Measurements from ENCODE around the gene ATG9B.

ATG9B gene

DNA sequence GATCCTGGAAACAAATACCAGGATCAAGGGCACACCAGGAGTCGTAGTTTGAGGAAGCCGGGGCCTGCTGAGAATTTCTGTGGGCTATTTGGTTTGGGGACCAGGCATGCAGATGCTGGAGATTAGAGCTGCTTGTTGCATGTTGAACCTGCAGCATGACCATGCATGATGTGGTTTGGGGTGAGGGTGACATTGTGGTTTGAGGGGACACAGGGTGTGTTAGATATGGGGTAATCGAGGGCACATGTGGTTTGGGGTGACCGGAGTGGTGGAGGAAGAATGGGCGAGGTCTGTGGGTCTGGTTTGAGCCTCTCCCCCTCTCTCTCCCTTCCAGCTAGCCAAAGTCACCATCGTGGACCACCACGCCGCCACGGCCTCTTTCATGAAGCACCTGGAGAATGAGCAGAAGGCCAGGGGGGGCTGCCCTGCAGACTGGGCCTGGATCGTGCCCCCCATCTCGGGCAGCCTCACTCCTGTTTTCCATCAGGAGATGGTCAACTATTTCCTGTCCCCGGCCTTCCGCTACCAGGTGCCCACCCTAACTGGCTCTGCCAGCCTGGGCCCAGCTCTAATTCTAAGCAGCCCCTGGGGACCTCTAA, 23.3 kb downstream of the ATG9B start:
- no peak for DNase-seq
- Histone ChIP-seq H3K9me3 (ENCODE audit: severe bottlenecking) (no peaks in the 10 kb centered on the region), H3K27me3 (ENCODE audit: insufficient read depth, low read depth, severe bottlenecking) (no peaks in the 10 kb centered on the region), H3K4me3 (ENCODE audit: low read depth, low read length) (no peak overlapping the region), H3K36me3 (no peaks in the 10 kb centered on the region), H3K27ac (no peak overlapping the region)
- TF ChIP-seq, protein P1, sequence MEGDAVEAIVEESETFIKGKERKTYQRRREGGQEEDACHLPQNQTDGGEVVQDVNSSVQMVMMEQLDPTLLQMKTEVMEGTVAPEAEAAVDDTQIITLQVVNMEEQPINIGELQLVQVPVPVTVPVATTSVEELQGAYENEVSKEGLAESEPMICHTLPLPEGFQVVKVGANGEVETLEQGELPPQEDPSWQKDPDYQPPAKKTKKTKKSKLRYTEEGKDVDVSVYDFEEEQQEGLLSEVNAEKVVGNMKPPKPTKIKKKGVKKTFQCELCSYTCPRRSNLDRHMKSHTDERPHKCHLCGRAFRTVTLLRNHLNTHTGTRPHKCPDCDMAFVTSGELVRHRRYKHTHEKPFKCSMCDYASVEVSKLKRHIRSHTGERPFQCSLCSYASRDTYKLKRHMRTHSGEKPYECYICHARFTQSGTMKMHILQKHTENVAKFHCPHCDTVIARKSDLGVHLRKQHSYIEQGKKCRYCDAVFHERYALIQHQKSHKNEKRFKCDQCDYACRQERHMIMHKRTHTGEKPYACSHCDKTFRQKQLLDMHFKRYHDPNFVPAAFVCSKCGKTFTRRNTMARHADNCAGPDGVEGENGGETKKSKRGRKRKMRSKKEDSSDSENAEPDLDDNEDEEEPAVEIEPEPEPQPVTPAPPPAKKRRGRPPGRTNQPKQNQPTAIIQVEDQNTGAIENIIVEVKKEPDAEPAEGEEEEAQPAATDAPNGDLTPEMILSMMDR (IDR thresholded peaks at IDR 0.05; ENCODE audit: low read depth, low read length) = no peak

DNA sequence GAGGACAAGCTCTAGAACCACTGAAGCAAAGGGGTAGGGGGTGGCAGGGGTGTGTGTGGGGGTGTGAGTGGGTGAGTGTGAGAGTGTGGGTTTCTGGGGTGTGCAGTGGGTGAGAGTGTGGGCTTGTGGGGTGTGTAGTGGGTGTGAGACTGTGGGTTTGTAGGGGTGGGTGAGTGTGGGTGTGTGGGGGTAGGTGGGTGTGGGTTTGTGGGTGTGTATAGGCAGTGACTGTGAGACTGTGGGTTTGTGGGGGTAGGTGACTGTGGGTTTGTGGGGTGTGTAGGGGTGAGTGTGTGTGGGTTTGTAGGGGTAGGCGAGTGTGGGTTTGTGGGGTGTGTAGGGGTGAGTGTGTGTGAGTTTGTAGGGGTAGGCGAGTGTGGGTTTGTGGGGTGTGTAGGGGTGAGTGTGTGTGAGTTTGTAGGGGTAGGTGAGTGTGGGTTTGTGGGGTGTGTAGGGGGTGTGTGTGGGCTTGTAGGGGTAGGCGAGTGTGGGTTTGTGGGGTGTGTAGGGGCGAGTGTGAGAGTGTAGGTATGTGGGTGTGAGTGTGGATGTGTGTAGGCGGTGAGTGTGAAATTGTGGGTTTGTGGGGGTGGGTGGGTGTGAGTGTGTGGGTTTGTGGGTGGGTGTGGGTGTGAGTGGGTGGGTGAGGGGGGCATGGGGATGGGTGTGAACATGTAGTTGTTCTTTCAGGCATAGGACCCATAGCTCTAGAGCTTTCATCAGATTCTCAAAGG, 24.6 kb downstream of the ATG9B start:
- Histone ChIP-seq H3K27me3 (ENCODE audit: insufficient read depth, low read depth, severe bottlenecking) (no peaks in the 10 kb centered on the region), H3K27ac (no peak overlapping the region), H3K9me3 (ENCODE audit: severe bottlenecking) (no peaks in the 10 kb centered on the region), H3K36me3 (no peaks in the 10 kb centered on the region), H3K4me3 (ENCODE audit: low read depth, low read length) (no peak overlapping the region)
- DNase-seq = no peak
- TF ChIP-seq, protein P1 (IDR thresholded peaks at IDR 0.05; ENCODE audit: low read depth, low read length) = no peak

DNA sequence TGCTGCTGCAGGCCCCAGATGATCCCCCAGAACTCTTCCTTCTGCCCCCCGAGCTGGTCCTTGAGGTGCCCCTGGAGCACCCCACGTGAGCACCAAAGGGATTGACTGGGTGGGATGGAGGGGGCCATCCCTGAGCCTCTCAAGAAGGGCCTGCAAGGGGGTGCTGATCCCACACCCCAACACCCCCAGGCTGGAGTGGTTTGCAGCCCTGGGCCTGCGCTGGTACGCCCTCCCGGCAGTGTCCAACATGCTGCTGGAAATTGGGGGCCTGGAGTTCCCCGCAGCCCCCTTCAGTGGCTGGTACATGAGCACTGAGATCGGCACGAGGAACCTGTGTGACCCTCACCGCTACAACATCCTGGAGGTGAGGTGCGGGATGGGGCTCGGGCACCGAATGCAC, 25.3 kb downstream of the ATG9B start:
- Histone ChIP-seq H3K27me3 (ENCODE audit: insufficient read depth, low read depth, severe bottlenecking) (no peaks in the 10 kb centered on the region), H3K4me3 (ENCODE audit: low read depth, low read length) (no peak overlapping the region), H3K9me3 (ENCODE audit: severe bottlenecking) (no peaks in the 10 kb centered on the region), H3K36me3 (no peaks in the 10 kb centered on the region), H3K27ac (no peak overlapping the region)
- TF ChIP-seq, protein P1 (IDR thresholded peaks at IDR 0.05; ENCODE audit: low read depth, low read length) = no peak
- no peak for DNase-seq

DNA sequence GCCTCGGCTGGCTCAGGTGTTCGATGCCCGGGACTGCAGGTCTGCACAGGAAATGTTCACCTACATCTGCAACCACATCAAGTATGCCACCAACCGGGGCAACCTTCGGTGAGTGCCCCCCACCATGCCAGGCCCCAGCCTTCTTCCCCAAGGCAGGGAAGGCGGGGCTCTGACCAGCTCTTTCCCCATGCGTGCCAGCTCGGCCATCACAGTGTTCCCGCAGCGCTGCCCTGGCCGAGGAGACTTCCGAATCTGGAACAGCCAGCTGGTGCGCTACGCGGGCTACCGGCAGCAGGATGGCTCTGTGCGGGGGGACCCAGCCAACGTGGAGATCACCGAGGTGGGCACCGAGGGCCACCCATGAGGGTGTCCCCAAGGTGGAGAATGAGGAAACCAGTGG, 26.0 kb downstream of the ATG9B start:
- H3K27me3 ChIP-seq (ENCODE audit: insufficient read depth, low read depth, severe bottlenecking) = no peaks in the 10 kb centered on the region
- DNase-seq = no peak
- TF ChIP-seq, protein P1 (IDR thresholded peaks at IDR 0.05; ENCODE audit: low read depth, low read length) = no peak

DNA sequence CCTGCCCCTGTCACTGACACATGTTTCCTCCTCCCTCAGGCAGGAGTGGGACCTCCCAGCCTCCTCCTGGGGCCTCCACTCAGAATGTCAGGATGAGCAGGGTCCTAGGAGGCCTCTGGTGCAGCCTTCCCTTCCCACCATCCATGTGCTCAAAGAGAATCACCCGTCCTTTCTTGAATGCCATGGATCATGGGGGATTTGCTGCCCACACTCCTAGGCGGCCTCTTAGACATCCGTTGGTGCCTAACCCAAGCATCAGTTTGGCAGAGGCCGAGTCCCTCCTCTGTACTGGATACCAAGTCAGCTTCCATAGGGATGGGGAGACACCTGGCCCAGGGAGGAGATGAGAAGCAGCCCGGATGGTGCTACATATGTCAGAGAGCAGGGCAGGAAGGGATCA, 26.5 kb downstream of the ATG9B start:
- Histone ChIP-seq H3K36me3 (no peaks in the 10 kb centered on the region), H3K27ac (no peak overlapping the region), H3K4me3 (ENCODE audit: low read depth, low read length) (no peak overlapping the region), H3K27me3 (ENCODE audit: insufficient read depth, low read depth, severe bottlenecking) (no peaks in the 10 kb centered on the region), H3K9me3 (ENCODE audit: severe bottlenecking) (no peaks in the 10 kb centered on the region)
- TF ChIP-seq, protein P1 (IDR thresholded peaks at IDR 0.05; ENCODE audit: low read depth, low read length) = no peak
- DNase-seq = no peak

More for the DNA sequence above, 26.0 kb downstream of the ATG9B start:
- Histone ChIP-seq H3K4me3 (ENCODE audit: low read depth, low read length) (no peak overlapping the region), H3K9me3 (ENCODE audit: severe bottlenecking) (no peaks in the 10 kb centered on the region), H3K36me3 (no peaks in the 10 kb centered on the region), H3K27ac (no peak overlapping the region)

All from WERI-Rb-1 (cell line).